Measurements from ENCODE around the gene VWA1. TPM values are rescaled to one million over a fixed set of nuclear protein-coding genes. Genes with fewer than 3 reads are reported as not detected.

VWA1 gene
- total RNA-seq, 1 experiment from 2014 or later: 35.5 TPM

- H3K4me3 Mint-ChIP-seq: no peak overlapping the region
- ChIA-PET CTCF (interaction anchor here (1.2 kb wide), 1 partner anchor 20 kb away, joined by 4 read pairs; no protein-coding TSS in a partner anchor), POLR2A (no interaction called here)
- peak overlapping the region; percentile 68; the same call in 1 of the 2 replicates for H3K27ac Mint-ChIP-seq
- ATAC-seq (no peak), DNase-seq (ENCODE audit: low spot score) (peak; percentile 40)
- TF ChIP-seq, protein P1, sequence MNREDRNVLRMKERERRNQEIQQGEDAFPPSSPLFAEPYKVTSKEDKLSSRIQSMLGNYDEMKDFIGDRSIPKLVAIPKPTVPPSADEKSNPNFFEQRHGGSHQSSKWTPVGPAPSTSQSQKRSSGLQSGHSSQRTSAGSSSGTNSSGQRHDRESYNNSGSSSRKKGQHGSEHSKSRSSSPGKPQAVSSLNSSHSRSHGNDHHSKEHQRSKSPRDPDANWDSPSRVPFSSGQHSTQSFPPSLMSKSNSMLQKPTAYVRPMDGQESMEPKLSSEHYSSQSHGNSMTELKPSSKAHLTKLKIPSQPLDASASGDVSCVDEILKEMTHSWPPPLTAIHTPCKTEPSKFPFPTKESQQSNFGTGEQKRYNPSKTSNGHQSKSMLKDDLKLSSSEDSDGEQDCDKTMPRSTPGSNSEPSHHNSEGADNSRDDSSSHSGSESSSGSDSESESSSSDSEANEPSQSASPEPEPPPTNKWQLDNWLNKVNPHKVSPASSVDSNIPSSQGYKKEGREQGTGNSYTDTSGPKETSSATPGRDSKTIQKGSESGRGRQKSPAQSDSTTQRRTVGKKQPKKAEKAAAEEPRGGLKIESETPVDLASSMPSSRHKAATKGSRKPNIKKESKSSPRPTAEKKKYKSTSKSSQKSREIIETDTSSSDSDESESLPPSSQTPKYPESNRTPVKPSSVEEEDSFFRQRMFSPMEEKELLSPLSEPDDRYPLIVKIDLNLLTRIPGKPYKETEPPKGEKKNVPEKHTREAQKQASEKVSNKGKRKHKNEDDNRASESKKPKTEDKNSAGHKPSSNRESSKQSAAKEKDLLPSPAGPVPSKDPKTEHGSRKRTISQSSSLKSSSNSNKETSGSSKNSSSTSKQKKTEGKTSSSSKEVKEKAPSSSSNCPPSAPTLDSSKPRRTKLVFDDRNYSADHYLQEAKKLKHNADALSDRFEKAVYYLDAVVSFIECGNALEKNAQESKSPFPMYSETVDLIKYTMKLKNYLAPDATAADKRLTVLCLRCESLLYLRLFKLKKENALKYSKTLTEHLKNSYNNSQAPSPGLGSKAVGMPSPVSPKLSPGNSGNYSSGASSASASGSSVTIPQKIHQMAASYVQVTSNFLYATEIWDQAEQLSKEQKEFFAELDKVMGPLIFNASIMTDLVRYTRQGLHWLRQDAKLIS (CRISPR knock-in tag; IDR thresholded peaks at IDR 0.05; ENCODE audit: borderline replicate concordance): no peak
- TF ChIP-seq, protein P2, sequence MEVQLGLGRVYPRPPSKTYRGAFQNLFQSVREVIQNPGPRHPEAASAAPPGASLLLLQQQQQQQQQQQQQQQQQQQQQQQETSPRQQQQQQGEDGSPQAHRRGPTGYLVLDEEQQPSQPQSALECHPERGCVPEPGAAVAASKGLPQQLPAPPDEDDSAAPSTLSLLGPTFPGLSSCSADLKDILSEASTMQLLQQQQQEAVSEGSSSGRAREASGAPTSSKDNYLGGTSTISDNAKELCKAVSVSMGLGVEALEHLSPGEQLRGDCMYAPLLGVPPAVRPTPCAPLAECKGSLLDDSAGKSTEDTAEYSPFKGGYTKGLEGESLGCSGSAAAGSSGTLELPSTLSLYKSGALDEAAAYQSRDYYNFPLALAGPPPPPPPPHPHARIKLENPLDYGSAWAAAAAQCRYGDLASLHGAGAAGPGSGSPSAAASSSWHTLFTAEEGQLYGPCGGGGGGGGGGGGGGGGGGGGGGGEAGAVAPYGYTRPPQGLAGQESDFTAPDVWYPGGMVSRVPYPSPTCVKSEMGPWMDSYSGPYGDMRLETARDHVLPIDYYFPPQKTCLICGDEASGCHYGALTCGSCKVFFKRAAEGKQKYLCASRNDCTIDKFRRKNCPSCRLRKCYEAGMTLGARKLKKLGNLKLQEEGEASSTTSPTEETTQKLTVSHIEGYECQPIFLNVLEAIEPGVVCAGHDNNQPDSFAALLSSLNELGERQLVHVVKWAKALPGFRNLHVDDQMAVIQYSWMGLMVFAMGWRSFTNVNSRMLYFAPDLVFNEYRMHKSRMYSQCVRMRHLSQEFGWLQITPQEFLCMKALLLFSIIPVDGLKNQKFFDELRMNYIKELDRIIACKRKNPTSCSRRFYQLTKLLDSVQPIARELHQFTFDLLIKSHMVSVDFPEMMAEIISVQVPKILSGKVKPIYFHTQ (CRISPR knock-in tag; IDR thresholded peaks at IDR 0.05): 0 out of 2 replicates have a peak, but pooled peaks have one; percentile 49
- TF ChIP-seq NFE2L1 (CRISPR knock-in tag; IDR thresholded peaks at IDR 0.05) (no peak), NR2C2 (CRISPR knock-in tag; IDR thresholded peaks at IDR 0.05) (no peak), CBFB (CRISPR knock-in tag; IDR thresholded peaks at IDR 0.05; ENCODE audit: low read depth) (no peak), SP1 (CRISPR knock-in tag; conservative IDR thresholded peaks at IDR 0.05) (no peak), ATF6 (CRISPR knock-in tag; IDR thresholded peaks at IDR 0.05) (no peak), EMX1 (CRISPR knock-in tag; IDR thresholded peaks at IDR 0.05) (peak; percentile 60; the same call in 1 of the 2 replicates), E2F1 (CRISPR knock-in tag; IDR thresholded peaks at IDR 0.05) (no peak), MLX (CRISPR knock-in tag; IDR thresholded peaks at IDR 0.05) (no peak), ERG (CRISPR knock-in tag; IDR thresholded peaks at IDR 0.05) (0 out of 2 replicates have a peak, but pooled peaks have one; percentile 39), OVOL2 (CRISPR knock-in tag; IDR thresholded peaks at IDR 0.05; ENCODE audit: borderline replicate concordance) (no peak), ZNF416 (CRISPR knock-in tag; IDR thresholded peaks at IDR 0.05) (peak; percentile 39; the same call in 1 of the 2 replicates), MXD4 (CRISPR knock-in tag; IDR thresholded peaks at IDR 0.05; ENCODE audit: borderline replicate concordance) (peak; percentile 65; the same call in 1 of the 2 replicates), ZSCAN18 (CRISPR knock-in tag; IDR thresholded peaks at IDR 0.05) (peak; percentile 97), TEAD1 (CRISPR knock-in tag; IDR thresholded peaks at IDR 0.05) (no peak)
- TF ChIP-seq, protein P3, sequence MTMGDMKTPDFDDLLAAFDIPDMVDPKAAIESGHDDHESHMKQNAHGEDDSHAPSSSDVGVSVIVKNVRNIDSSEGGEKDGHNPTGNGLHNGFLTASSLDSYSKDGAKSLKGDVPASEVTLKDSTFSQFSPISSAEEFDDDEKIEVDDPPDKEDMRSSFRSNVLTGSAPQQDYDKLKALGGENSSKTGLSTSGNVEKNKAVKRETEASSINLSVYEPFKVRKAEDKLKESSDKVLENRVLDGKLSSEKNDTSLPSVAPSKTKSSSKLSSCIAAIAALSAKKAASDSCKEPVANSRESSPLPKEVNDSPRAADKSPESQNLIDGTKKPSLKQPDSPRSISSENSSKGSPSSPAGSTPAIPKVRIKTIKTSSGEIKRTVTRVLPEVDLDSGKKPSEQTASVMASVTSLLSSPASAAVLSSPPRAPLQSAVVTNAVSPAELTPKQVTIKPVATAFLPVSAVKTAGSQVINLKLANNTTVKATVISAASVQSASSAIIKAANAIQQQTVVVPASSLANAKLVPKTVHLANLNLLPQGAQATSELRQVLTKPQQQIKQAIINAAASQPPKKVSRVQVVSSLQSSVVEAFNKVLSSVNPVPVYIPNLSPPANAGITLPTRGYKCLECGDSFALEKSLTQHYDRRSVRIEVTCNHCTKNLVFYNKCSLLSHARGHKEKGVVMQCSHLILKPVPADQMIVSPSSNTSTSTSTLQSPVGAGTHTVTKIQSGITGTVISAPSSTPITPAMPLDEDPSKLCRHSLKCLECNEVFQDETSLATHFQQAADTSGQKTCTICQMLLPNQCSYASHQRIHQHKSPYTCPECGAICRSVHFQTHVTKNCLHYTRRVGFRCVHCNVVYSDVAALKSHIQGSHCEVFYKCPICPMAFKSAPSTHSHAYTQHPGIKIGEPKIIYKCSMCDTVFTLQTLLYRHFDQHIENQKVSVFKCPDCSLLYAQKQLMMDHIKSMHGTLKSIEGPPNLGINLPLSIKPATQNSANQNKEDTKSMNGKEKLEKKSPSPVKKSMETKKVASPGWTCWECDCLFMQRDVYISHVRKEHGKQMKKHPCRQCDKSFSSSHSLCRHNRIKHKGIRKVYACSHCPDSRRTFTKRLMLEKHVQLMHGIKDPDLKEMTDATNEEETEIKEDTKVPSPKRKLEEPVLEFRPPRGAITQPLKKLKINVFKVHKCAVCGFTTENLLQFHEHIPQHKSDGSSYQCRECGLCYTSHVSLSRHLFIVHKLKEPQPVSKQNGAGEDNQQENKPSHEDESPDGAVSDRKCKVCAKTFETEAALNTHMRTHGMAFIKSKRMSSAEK (CRISPR knock-in tag; IDR thresholded peaks at IDR 0.05; ENCODE audit: borderline replicate concordance): peak; percentile 91
- H3K9me3 Mint-ChIP-seq: no peaks in the 10 kb centered on the region
- H3K4me1 Mint-ChIP-seq: peaks cover 37% of the 10 kb centered on the region
- peaks cover 2% of the 10 kb centered on the region; the same call in 1 of the 2 replicates for H3K27me3 Mint-ChIP-seq (ENCODE audit: low read depth)
- H3K36me3 Mint-ChIP-seq: no peaks in the 10 kb centered on the region
Observed at GRCh38 chr1:1422465-1423244, 12.8 kb upstream of the VWA1 start.
